ENCODE measurements around the gene PTPRM.

PTPRM gene

GRCh38 chr18:7779211-7779610 is 212.1 kb downstream of the PTPRM start:
- DNase-seq (ENCODE audit: low read depth in 1 of 2, low spot score in 1 of 2): no peak
- TF ChIP-seq JUND (IDR thresholded peaks at IDR 0.05; ENCODE audit: low read depth): no peak
- in situ Hi-C loops (cut with HindIII; ENCODE audit: low pct_unique_long_range_greater_than_20kb, low sequenced_read_pairs): no loop called here

GRCh38 chr18:7784171-7784570 is 217.1 kb downstream of the PTPRM start:
- in situ Hi-C loops (cut with HindIII; ENCODE audit: low pct_unique_long_range_greater_than_20kb, low sequenced_read_pairs): no loop called here
- DNase-seq (ENCODE audit: low read depth in 1 of 2, low spot score in 1 of 2): peak in 1 of 2 experiments; percentile 70
- no peak for TF ChIP-seq JUND (IDR thresholded peaks at IDR 0.05; ENCODE audit: low read depth)

- TF ChIP-seq JUND (IDR thresholded peaks at IDR 0.05; ENCODE audit: low read depth): no peak
- DNase-seq (ENCODE audit: low read depth in 1 of 2, low spot score in 1 of 2): no peak
- in situ Hi-C loops (cut with HindIII; ENCODE audit: low pct_unique_long_range_greater_than_20kb, low sequenced_read_pairs): no loop called here
Measured at GRCh38 chr18:7786569-7786968, 219.5 kb downstream of the PTPRM start.

GRCh38 chr18:7787339-7787738 is 220.2 kb downstream of the PTPRM start:
- no peak for TF ChIP-seq JUND (IDR thresholded peaks at IDR 0.05; ENCODE audit: low read depth)
- in situ Hi-C loops (cut with HindIII; ENCODE audit: low pct_unique_long_range_greater_than_20kb, low sequenced_read_pairs): no loop called here
- no peak for DNase-seq (ENCODE audit: low read depth in 1 of 2, low spot score in 1 of 2)

- DNase-seq (ENCODE audit: low read depth in 1 of 2, low spot score in 1 of 2): peak; percentile 4 to 33
- in situ Hi-C loops (cut with HindIII; ENCODE audit: low pct_unique_long_range_greater_than_20kb, low sequenced_read_pairs): no loop called here
- no peak for TF ChIP-seq JUND (IDR thresholded peaks at IDR 0.05; ENCODE audit: low read depth)
Measured at GRCh38 chr18:7789856-7790552, 222.9 kb downstream of the PTPRM start.

GRCh38 chr18:7793100-7793499 is 226.0 kb downstream of the PTPRM start:
- no peak for DNase-seq (ENCODE audit: low read depth in 1 of 2, low spot score in 1 of 2)
- no peak for TF ChIP-seq JUND (IDR thresholded peaks at IDR 0.05; ENCODE audit: low read depth)
- in situ Hi-C loops (cut with HindIII; ENCODE audit: low pct_unique_long_range_greater_than_20kb, low sequenced_read_pairs): no loop called here

- in situ Hi-C loops (cut with HindIII; ENCODE audit: low pct_unique_long_range_greater_than_20kb, low sequenced_read_pairs): no loop called here
- TF ChIP-seq JUND (IDR thresholded peaks at IDR 0.05; ENCODE audit: low read depth): no peak
- DNase-seq (ENCODE audit: low read depth in 1 of 2, low spot score in 1 of 2): no peak
Measured at GRCh38 chr18:7803956-7804469, 236.9 kb downstream of the PTPRM start.

GRCh38 chr18:7805096-7805495 is 238.0 kb downstream of the PTPRM start:
- TF ChIP-seq JUND (IDR thresholded peaks at IDR 0.05; ENCODE audit: low read depth): no peak
- no peak for DNase-seq (ENCODE audit: low read depth in 1 of 2, low spot score in 1 of 2)
- in situ Hi-C loops (cut with HindIII; ENCODE audit: low pct_unique_long_range_greater_than_20kb, low sequenced_read_pairs): no loop called here

GRCh38 chr18:7805880-7806279 is 238.8 kb downstream of the PTPRM start:
- in situ Hi-C loops (cut with HindIII; ENCODE audit: low pct_unique_long_range_greater_than_20kb, low sequenced_read_pairs): no loop called here
- DNase-seq (ENCODE audit: low read depth in 1 of 2, low spot score in 1 of 2): no peak
- no peak for TF ChIP-seq JUND (IDR thresholded peaks at IDR 0.05; ENCODE audit: low read depth)

GRCh38 chr18:7807936-7808453 is 240.9 kb downstream of the PTPRM start:
- no peak for DNase-seq (ENCODE audit: low read depth in 1 of 2, low spot score in 1 of 2)
- in situ Hi-C loops (cut with HindIII; ENCODE audit: low pct_unique_long_range_greater_than_20kb, low sequenced_read_pairs): no loop called here
- TF ChIP-seq JUND (IDR thresholded peaks at IDR 0.05; ENCODE audit: low read depth): no peak

GRCh38 chr18:7808992-7809391 is 241.9 kb downstream of the PTPRM start:
- in situ Hi-C loops (cut with HindIII; ENCODE audit: low pct_unique_long_range_greater_than_20kb, low sequenced_read_pairs): no loop called here
- DNase-seq (ENCODE audit: low read depth in 1 of 2, low spot score in 1 of 2): no peak
- TF ChIP-seq JUND (IDR thresholded peaks at IDR 0.05; ENCODE audit: low read depth): no peak

- no peak for TF ChIP-seq JUND (IDR thresholded peaks at IDR 0.05; ENCODE audit: low read depth)
- no peak for DNase-seq (ENCODE audit: low read depth in 1 of 2, low spot score in 1 of 2)
- in situ Hi-C loops (cut with HindIII; ENCODE audit: low pct_unique_long_range_greater_than_20kb, low sequenced_read_pairs): no loop called here
Measured at GRCh38 chr18:7809455-7809854, 242.3 kb downstream of the PTPRM start.

GRCh38 chr18:7809978-7810377 is 242.9 kb downstream of the PTPRM start:
- no peak for TF ChIP-seq JUND (IDR thresholded peaks at IDR 0.05; ENCODE audit: low read depth)
- in situ Hi-C loops (cut with HindIII; ENCODE audit: low pct_unique_long_range_greater_than_20kb, low sequenced_read_pairs): no loop called here
- no peak for DNase-seq (ENCODE audit: low read depth in 1 of 2, low spot score in 1 of 2)
